ENCODE measurements around the gene CCNK. TPM values are rescaled to one million over a fixed set of nuclear protein-coding genes. Genes with fewer than 3 reads are reported as not detected.

The CCNK gene
- total RNA-seq, 4 donors from 2014 or later: 17.4 to 43.2 (median 34.4) TPM

DNA sequence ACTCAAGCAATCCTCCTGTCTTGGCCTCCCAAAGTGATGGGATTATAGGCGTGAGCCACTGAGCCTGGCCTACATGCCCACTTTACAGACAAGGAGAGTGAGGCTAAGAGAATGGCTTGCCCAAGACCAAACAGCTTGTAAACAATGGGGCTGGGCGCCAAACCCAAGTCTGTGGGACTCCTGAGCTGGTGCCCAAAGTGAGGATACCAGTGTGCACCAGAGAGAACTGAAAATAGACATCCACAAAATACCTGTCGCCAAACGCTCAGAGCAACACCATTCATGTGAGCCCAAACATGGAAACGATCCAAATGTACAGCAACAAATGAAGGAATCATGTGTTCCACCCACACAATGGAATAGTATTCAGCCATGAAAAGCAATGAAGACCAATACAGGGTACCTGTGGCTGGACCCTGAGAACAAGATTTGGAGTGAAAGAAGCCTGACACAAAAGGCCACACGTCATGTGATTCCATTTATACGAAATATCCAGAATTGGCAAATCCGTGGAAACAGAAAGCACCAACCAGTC, 38.2 kb downstream of the CCNK start:
- no peak for TF ChIP-seq POLR2A (IDR thresholded peaks at IDR 0.05)
- TF ChIP-seq, protein P1, sequence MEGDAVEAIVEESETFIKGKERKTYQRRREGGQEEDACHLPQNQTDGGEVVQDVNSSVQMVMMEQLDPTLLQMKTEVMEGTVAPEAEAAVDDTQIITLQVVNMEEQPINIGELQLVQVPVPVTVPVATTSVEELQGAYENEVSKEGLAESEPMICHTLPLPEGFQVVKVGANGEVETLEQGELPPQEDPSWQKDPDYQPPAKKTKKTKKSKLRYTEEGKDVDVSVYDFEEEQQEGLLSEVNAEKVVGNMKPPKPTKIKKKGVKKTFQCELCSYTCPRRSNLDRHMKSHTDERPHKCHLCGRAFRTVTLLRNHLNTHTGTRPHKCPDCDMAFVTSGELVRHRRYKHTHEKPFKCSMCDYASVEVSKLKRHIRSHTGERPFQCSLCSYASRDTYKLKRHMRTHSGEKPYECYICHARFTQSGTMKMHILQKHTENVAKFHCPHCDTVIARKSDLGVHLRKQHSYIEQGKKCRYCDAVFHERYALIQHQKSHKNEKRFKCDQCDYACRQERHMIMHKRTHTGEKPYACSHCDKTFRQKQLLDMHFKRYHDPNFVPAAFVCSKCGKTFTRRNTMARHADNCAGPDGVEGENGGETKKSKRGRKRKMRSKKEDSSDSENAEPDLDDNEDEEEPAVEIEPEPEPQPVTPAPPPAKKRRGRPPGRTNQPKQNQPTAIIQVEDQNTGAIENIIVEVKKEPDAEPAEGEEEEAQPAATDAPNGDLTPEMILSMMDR (IDR thresholded peaks at IDR 0.05): no peak
- Histone ChIP-seq H3K36me3 (no peaks in the 10 kb centered on the region), H3K4me1 (peaks cover 0 to 20% of the 10 kb centered on the region in 2 donors), H3K27ac (no peak overlapping the region), H3K4me3 (no peak overlapping the region), H3K9me3 (no peaks in the 10 kb centered on the region), H3K27me3 (no peaks in the 10 kb centered on the region)
- DNase-seq: peak; percentile 13 to 22
- intact Hi-C loops (cut with DNase I; ENCODE audit: low total_unique reads): loop anchor here (2.0 kb wide), 1 partner anchor 109 kb away; no protein-coding TSS in a partner anchor

DNA sequence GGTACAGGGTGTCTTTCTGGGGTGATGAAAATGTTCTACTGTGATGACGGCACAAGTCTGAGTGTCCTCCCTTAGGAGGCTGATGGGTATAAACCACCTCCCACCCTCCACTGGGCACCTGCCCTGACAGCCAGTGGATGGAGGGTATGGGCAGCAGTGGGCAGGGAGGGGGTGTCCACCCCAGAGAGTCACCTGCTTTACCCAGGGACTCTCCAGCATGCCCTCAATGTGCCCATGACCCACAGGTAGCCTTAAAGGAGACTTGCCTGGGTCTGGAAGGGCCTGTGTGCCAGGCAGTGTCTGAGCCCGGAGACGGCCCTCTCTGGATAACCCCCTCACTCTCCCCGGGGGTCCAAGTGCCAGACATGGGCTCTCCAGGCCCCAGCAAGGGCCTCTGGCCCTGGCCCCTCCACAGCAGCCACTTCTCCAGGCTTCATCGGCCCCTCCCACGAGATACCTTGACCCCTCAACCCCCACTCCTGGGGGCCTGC, 38.8 kb downstream of the CCNK start:
- Histone ChIP-seq H3K27me3 (no peaks in the 10 kb centered on the region), H3K36me3 (no peaks in the 10 kb centered on the region), H3K4me1 (peaks cover 0 to 20% of the 10 kb centered on the region in 2 donors), H3K27ac (no peak overlapping the region), H3K9me3 (no peaks in the 10 kb centered on the region), H3K4me3 (no peak overlapping the region)
- peak in 1 of 2 donors; percentile 13 for DNase-seq
- TF ChIP-seq POLR2A (IDR thresholded peaks at IDR 0.05): no peak
- TF ChIP-seq, protein P1 (IDR thresholded peaks at IDR 0.05): no peak
- intact Hi-C loops (cut with DNase I; ENCODE audit: low total_unique reads): loop anchor here (2.0 to 10.0 kb wide), 2 partner anchors 85 to 109 kb away; partner anchors contain the start of gene CCDC85C

DNA sequence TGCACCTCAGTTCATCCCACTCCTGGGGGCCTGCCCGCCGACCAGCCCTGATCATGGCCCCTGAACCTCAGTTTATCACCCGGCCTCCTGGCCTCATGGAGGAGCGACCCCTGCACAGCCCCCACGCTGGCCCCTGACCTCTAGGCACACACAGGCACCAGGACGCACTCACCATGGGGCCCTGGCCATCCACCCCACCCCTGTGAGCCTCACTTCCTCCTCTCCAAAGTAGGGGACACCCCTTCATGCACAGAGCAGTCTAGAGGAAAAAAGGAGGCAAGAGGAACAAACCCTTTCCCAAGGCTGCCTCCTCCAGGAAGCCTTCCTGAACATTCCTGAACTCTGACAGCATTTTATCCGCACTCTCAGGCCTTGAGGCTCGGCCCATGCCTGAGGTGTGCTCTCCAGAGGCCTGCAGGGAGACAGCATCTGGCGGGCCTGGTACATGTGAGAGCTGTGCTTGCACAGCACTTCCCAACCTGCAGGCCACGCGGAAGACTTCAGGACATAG, 39.4 kb downstream of the CCNK start:
- Histone ChIP-seq H3K27ac (no peak overlapping the region), H3K36me3 (no peaks in the 10 kb centered on the region), H3K27me3 (no peaks in the 10 kb centered on the region), H3K9me3 (no peaks in the 10 kb centered on the region), H3K4me3 (no peak overlapping the region), H3K4me1 (peaks cover 0 to 20% of the 10 kb centered on the region in 2 donors)
- intact Hi-C loops (cut with DNase I; ENCODE audit: low total_unique reads): loop anchor here (10.0 kb wide), 1 partner anchor 84 kb away; the partner anchor contains the start of gene CCDC85C
- TF ChIP-seq, protein P1 (IDR thresholded peaks at IDR 0.05): no peak
- no peak for TF ChIP-seq POLR2A (IDR thresholded peaks at IDR 0.05)
- DNase-seq: no peak

DNA sequence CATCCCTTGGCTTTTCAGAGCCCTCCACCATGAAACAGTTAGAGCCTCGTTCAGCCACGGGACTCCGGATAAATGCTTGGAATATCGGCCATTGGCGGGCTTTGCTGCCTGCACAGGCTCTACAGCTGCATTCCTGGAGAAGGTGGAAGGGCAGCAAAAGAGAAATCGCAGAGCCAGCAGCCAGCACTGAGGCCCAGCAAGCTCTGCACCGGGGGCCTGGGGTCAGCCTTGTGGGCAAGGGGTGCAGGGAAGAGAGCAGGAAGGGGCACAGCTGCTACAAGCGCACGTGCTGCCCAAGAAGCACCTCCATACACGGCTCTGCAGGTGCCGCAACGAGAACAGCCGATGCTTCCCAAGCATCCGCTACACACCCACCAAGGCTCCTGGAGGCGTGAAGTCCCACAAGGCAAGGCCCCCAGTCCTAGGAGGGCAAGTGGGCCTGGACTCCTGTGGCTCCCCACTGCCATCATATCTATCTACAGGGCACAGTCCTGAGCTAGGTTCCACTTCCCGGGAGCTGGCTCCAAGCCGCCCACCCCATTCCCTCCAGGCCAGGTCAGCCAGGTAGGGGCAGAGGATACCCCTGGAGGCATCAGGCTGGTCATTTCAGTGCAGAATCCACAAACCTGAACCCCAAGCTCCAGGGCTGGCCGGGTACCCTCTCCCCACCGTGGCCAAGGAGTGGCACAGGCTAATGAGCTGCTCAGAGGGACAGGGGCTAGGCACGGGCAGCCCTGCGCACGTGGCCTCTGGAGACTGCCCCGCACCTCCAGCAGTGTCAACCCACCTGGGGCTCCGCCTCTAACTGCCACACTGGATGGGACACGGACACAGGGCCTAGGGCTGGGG, 40.2 kb downstream of the CCNK start:
- Histone ChIP-seq H3K27me3 (no peaks in the 10 kb centered on the region), H3K4me1 (peaks cover 0 to 20% of the 10 kb centered on the region in 2 donors), H3K4me3 (no peak overlapping the region), H3K27ac (peak overlapping the region; percentile 82 to 84), H3K36me3 (no peaks in the 10 kb centered on the region), H3K9me3 (no peaks in the 10 kb centered on the region)
- intact Hi-C loops (cut with DNase I; ENCODE audit: low total_unique reads): loop anchor here (10.0 kb wide), 1 partner anchor 83 kb away; the partner anchor contains the start of gene CCDC85C
- TF ChIP-seq, protein P1 (IDR thresholded peaks at IDR 0.05): no peak
- TF ChIP-seq POLR2A (IDR thresholded peaks at IDR 0.05): no peak
- DNase-seq: no peak

Data from uterus (tissue), 4 donors.